ENCODE measurements around the gene SINHCAF.

The SINHCAF gene

DNA sequence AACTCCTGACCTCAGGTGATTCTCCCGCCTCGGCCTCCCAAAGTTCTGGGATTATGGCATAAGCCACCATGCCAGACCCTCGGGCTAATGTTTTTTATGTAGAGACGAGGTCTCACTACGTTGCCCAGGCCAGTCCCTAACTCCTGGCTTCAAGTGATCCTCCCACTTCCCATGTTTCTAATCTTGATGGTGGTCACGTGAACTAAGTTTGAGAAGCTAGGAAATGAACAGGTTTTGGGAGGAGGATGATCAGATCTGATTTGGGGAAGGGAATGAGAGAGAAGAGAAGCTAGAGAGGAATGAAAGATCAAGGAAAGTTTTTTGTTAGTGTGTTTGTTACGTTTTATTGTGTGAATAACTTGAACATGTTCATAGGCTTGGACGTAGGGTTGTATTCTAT lies 17.2 kb upstream of the SINHCAF start:
- H3K4me3 ChIP-seq (ENCODE audit: low read depth, low read length): no peak overlapping the region

DNA sequence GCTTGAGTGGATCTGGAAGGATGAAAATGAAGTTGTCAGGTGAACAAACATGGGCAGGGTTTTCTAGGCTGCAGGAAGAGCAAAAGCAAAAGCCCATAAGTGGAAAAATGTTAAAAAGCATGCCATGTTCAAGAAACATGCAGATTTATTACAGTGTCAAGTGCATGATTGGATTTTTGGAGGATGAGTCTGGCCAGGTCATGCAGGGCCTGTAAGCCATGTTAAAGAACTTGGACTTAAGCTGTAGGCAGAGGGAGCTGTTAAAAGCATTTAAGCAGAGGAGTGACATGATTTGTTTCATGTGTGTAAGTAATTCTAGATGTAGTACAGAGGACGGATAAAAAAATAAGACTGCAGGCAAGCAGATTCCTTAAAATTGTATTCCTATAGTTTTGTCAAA lies 16.3 kb upstream of the SINHCAF start:
- no peak for DNase-seq (ENCODE audit: low read depth)
- TF ChIP-seq POLR2A (IDR thresholded peaks at IDR 0.05; ENCODE audit: extremely low read depth, insufficient read length) (no peak), MYC (IDR thresholded peaks at IDR 0.05; ENCODE audit: low read depth, low read length) (no peak)
- TF ChIP-seq, protein P1, sequence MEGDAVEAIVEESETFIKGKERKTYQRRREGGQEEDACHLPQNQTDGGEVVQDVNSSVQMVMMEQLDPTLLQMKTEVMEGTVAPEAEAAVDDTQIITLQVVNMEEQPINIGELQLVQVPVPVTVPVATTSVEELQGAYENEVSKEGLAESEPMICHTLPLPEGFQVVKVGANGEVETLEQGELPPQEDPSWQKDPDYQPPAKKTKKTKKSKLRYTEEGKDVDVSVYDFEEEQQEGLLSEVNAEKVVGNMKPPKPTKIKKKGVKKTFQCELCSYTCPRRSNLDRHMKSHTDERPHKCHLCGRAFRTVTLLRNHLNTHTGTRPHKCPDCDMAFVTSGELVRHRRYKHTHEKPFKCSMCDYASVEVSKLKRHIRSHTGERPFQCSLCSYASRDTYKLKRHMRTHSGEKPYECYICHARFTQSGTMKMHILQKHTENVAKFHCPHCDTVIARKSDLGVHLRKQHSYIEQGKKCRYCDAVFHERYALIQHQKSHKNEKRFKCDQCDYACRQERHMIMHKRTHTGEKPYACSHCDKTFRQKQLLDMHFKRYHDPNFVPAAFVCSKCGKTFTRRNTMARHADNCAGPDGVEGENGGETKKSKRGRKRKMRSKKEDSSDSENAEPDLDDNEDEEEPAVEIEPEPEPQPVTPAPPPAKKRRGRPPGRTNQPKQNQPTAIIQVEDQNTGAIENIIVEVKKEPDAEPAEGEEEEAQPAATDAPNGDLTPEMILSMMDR (IDR thresholded peaks at IDR 0.05; ENCODE audit: low read depth, low read length): no peak
- TF ChIP-seq, protein P2, sequence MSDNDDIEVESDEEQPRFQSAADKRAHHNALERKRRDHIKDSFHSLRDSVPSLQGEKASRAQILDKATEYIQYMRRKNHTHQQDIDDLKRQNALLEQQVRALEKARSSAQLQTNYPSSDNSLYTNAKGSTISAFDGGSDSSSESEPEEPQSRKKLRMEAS (IDR thresholded peaks at IDR 0.05; ENCODE audit: low read depth, low read length): no peak
- H3K4me3 ChIP-seq (ENCODE audit: low read depth, low read length): no peak overlapping the region

More for the DNA sequence above, 17.2 kb upstream of the SINHCAF start:
- TF ChIP-seq POLR2A (IDR thresholded peaks at IDR 0.05; ENCODE audit: extremely low read depth, insufficient read length) (no peak), MYC (IDR thresholded peaks at IDR 0.05; ENCODE audit: low read depth, low read length) (no peak)
- TF ChIP-seq, protein P2 (IDR thresholded peaks at IDR 0.05; ENCODE audit: low read depth, low read length): no peak
- TF ChIP-seq, protein P1 (IDR thresholded peaks at IDR 0.05; ENCODE audit: low read depth, low read length): no peak
- DNase-seq (ENCODE audit: low read depth): no peak

DNA sequence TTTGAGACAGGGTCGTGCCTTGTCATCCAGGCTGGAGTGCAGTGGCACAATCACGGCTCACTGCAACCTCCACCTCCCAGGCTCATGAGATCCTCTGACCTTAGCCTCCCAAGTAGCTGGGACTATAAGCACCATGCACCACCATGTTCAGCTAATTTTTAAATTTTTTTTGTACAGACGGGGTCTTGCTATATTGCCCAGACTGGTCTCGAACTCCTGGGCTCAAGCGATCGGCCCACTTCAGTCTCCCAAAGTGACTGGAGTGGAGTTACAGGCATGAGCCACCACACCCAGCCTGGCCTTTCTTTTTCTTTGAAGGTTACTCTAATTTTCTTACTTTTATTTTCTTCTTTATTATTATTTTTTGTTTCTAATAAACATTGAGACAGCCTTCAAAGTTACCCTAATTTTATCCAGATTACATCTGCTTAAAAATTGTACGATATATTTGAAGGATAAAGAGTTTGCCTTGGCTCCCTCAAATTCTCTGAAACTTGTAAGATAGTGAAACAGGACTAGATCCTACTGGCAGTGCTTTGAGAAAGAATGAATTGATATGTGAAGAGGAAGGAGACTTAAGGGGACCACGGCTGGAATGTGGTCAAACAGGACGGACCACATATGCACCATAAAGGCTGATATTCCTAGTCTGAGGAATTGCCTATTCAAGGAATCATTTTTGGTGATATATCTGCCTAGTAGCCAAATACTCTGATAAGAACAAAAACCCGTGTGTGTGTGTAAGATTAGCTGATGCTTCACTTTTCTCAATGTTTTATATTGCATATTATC lies 14.1 kb upstream of the SINHCAF start:
- TF ChIP-seq MYC (IDR thresholded peaks at IDR 0.05; ENCODE audit: low read depth, low read length) (no peak), POLR2A (IDR thresholded peaks at IDR 0.05; ENCODE audit: extremely low read depth, insufficient read length) (no peak)
- TF ChIP-seq, protein P1 (IDR thresholded peaks at IDR 0.05; ENCODE audit: low read depth, low read length): no peak
- TF ChIP-seq, protein P2 (IDR thresholded peaks at IDR 0.05; ENCODE audit: low read depth, low read length): no peak
- DNase-seq (ENCODE audit: low read depth): no peak
- no peak overlapping the region for H3K4me3 ChIP-seq (ENCODE audit: low read depth, low read length)

DNA sequence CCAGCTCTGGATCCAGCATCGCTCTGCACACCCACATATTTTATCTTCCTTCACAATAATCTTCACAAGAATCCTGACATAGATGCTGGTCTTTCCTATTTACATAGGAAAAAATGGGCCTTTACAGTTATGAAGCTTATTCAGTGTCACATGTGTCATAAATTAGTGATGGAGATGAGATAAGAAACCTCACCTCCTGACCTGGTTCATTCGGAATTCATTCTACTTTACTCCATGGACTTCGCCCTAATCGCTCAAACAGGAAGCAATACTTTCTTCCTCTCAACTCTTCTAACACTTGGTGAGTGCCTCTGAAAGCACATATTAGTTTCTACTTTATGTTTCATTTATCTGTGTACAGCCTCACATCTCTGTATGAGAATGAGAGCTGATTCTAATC lies 12.0 kb upstream of the SINHCAF start:
- H3K4me3 ChIP-seq (ENCODE audit: low read depth, low read length): no peak overlapping the region
- no peak for TF ChIP-seq POLR2A (IDR thresholded peaks at IDR 0.05; ENCODE audit: extremely low read depth, insufficient read length)
- DNase-seq (ENCODE audit: low read depth): no peak

DNA sequence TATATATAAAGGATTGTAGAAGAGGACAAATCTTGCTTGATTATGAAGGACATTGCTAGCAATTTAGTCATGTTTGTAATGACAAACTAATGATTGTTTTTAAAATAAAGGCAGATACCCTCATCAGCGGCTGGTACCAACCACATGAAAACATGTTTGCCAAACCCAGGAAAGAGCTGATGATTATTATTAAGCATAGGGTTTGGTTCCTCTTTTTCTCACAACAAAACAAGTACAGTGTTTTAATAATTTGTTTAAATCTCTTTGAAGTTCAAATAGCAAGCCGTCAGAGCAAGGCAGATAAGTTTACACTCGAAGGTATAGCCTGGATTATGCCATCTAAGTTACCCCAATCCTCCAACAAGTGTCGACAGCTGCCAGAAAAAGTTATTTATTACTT lies 5.3 kb upstream of the SINHCAF start:
- H3K4me3 ChIP-seq (ENCODE audit: low read depth, low read length): no peak overlapping the region
- no peak for TF ChIP-seq MYC (IDR thresholded peaks at IDR 0.05; ENCODE audit: low read depth, low read length)
- TF ChIP-seq, protein P1 (IDR thresholded peaks at IDR 0.05; ENCODE audit: low read depth, low read length): no peak
- TF ChIP-seq POLR2A (IDR thresholded peaks at IDR 0.05; ENCODE audit: extremely low read depth, insufficient read length): no peak
- TF ChIP-seq, protein P2 (IDR thresholded peaks at IDR 0.05; ENCODE audit: low read depth, low read length): no peak
- no peak for DNase-seq (ENCODE audit: low read depth)

DNA sequence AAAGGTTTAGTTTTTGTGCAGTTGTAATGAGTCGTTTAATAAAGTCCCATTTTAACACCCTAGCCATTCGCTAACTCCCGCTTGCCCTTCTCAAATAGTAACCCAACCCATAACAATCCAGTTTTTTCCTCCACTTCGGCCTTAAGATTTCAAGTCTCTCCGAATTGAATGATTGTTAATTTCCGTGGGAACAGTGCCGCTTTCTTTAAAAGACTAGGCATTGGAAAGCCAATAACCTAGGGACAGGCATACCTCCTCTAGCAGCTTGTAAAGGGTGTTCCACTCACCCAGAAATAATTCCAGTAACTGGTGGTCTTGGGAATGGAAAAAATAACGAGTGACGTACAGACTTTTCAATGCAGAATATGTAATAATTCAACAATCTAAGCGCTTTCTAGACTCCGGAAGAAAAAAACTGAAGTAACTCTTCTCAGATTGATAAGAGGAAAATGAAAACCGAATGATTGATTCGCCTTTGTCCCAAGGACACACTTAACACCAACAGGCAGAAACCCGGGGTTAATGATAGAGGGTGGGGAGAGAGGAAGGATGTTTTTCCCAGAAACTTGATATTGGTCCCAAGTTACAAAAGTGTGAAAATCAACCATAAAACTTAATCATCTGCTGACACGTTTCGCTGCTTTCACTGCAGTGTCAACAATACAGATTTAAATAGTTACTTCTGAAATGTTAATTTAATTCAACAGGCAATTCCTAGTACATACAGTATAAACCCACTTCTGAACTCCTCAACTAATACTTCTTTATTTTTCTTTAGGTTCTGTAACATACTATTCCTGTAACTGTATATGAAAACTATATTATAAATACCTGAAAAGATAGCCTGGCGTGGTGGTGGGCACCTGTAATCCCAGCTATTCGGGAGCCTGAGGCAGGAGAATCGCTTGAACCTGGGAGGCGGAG lies 1.0 kb upstream of the SINHCAF start:
- H3K4me3 ChIP-seq (ENCODE audit: low read depth, low read length): peak overlapping the region; percentile 70
- DNase-seq (ENCODE audit: low read depth): no peak

More for the DNA sequence above, 1.0 kb upstream of the SINHCAF start:
- TF ChIP-seq, protein P1 (IDR thresholded peaks at IDR 0.05; ENCODE audit: low read depth, low read length): no peak
- TF ChIP-seq, protein P2 (IDR thresholded peaks at IDR 0.05; ENCODE audit: low read depth, low read length): no peak
- TF ChIP-seq MYC (IDR thresholded peaks at IDR 0.05; ENCODE audit: low read depth, low read length) (no peak), POLR2A (IDR thresholded peaks at IDR 0.05; ENCODE audit: extremely low read depth, insufficient read length) (no peak)

Measured in NB4 (cell line).